H1 (cell line): ENCODE measurements around the gene HYAL1. TPM values are rescaled to one million over a fixed set of nuclear protein-coding genes. Genes with fewer than 3 reads are reported as not detected.

Experiments
- CTCF ChIA-PET: fragments of 300-600 bp; sonication (Branson Sonifier 250); formaldehyde crosslinking; loops from one replicate; lab custom pipeline; 2021; ENCODE audit not compliant: partially characterized antibody; lab: Charles Lee
- POLR2A ChIA-PET: fragments of 300-600 bp; sonication (Branson Sonifier 250); formaldehyde crosslinking; loops from one replicate; lab custom pipeline; 2021; ENCODE audit warnings: inconsistent platforms; ENCODE audit not compliant: partially characterized antibody; lab: Charles Lee
- DNase-seq, 2 experiments: peaks; one replicate each; pipeline versions ENCODE4 v3.0.0 to v3.0.0-alpha.2; 2010 to 2022; ENCODE audit warnings: low spot score in 2 of 2, low read depth in 1 of 2, mixed read lengths in 1 of 2
- FAIRE-seq: peaks from 2 replicates; lab custom pipeline; 2011; peaks lifted over from hg19 to GRCh38; lab: Jason Lieb, UNC
- H2AFZ ChIP-seq: 2 replicates; pipeline ENCODE4 v1.8.1; 2012; ENCODE audit warnings: low read length, inconsistent platforms
- H2AK5ac ChIP-seq: 2 replicates; pipeline ENCODE4 v1.6.1; 2013; ENCODE audit warnings: low read depth, low read length
- H2BK120ac ChIP-seq: replicated peaks from 2 replicates; pipeline ENCODE3; 2013; ENCODE audit warnings: low read depth, low read length, inconsistent platforms
- H2BK12ac ChIP-seq: 2 replicates; pipeline ENCODE4 v1.6.1; 2013; ENCODE audit warnings: low read depth, low read length
- H2BK15ac ChIP-seq: 2 replicates; pipeline ENCODE4 v1.6.1; 2013; ENCODE audit warnings: low read length
- H2BK20ac ChIP-seq: 2 replicates; pipeline ENCODE4 v1.6.1; 2013; ENCODE audit warnings: low read length
- H2BK5ac ChIP-seq: 2 replicates; pipeline ENCODE4 v1.6.1; 2013; ENCODE audit warnings: low read depth, low read length
- H3K14ac ChIP-seq: 2 replicates; pipeline ENCODE4 v1.6.1; 2013; ENCODE audit warnings: inconsistent platforms; ENCODE audit not compliant: insufficient read length
- H3K18ac ChIP-seq: 2 replicates; pipeline ENCODE4 v1.6.1; 2013; ENCODE audit warnings: low read length; ENCODE audit errors: extremely low read depth
- H3K23ac ChIP-seq: 2 replicates; pipeline ENCODE4 v1.6.1; 2013; ENCODE audit warnings: inconsistent platforms; ENCODE audit not compliant: insufficient read length
- H3K23me2 ChIP-seq: 2 replicates; pipeline ENCODE4 v1.6.1; 2013; ENCODE audit warnings: low read depth, low read length
- H3K27ac ChIP-seq: 2 replicates; pipeline ENCODE4 v1.6.1; 2011; ENCODE audit warnings: low read depth, low read length, inconsistent platforms
- H3K27me3 ChIP-seq, 4 experiments: replicated peaks in 1 of 4; 1 replicate in 1 of 4; 2 replicates in 3 of 4; pipeline versions ENCODE4 v1.6.1 to v1.8.1; 2011 to 2013; ENCODE audit warnings: low read length in 3 of 4, mild to moderate bottlenecking in 3 of 4, inconsistent platforms in 2 of 4, mixed read lengths in 2 of 4, moderate library complexity in 1 of 4; ENCODE audit not compliant: control insufficient read depth in 3 of 4, insufficient read depth in 3 of 4; ENCODE audit errors: extremely low read depth in 1 of 4
- H3K36me3 ChIP-seq, 4 experiments: 2 replicates each; pipeline versions ENCODE4 v1.6.1 to v1.8.1; 2011 to 2013; ENCODE audit warnings: mild to moderate bottlenecking in 4 of 4, low read length in 3 of 4, moderate library complexity in 2 of 4, control low read depth in 1 of 4, inconsistent platforms in 1 of 4; ENCODE audit not compliant: insufficient read depth in 4 of 4, control insufficient read depth in 2 of 4
- H3K4ac ChIP-seq: replicated peaks from 2 replicates; pipeline ENCODE3; 2013; ENCODE audit warnings: low read length, low read depth, mixed read lengths, inconsistent platforms; ENCODE audit not compliant: insufficient read length
- H3K4me1 ChIP-seq, 4 experiments: replicated peaks in 1 of 4; 1 replicate in 1 of 4; 2 replicates in 3 of 4; pipeline versions ENCODE4 v1.6.1 to v1.8.1; 2011 to 2013; ENCODE audit warnings: low read length in 3 of 4, inconsistent platforms in 2 of 4, mixed read lengths in 1 of 4; ENCODE audit not compliant: insufficient read depth in 4 of 4, control insufficient read depth in 3 of 4
- H3K4me2 ChIP-seq, 2 experiments: 2 replicates each; pipeline versions ENCODE4 v1.6.1 to v1.8.1; 2011 to 2013; ENCODE audit warnings: low read depth in 2 of 2, low read length in 2 of 2, control low read depth in 1 of 2, inconsistent platforms in 1 of 2, mild to moderate bottlenecking in 1 of 2; ENCODE audit not compliant: insufficient read depth in 1 of 2
- H3K4me3 ChIP-seq, 4 experiments: fragments of 200-600, 300-600 bp in 1 of 4; sonication (generic), shearing (Covaris generic), sonication (Bioruptor Twin) in 1 of 4; 2 replicates each; pipeline versions ENCODE4 v1.5.1 to v1.8.1; 2011 to 2016; ENCODE audit warnings: low read length in 4 of 4, low read depth in 3 of 4, control low read depth in 2 of 4, inconsistent platforms in 2 of 4, mild to moderate bottlenecking in 2 of 4, mixed read lengths in 1 of 4, moderate library complexity in 1 of 4; ENCODE audit not compliant: insufficient read depth in 2 of 4; ENCODE audit errors: extremely low read depth in 1 of 4
- H3K56ac ChIP-seq: replicated peaks from 2 replicates; pipeline ENCODE3; 2013; ENCODE audit warnings: low read depth, mild to moderate bottlenecking, mixed read lengths, low read length, inconsistent platforms; ENCODE audit not compliant: insufficient read length
- H3K79me1 ChIP-seq: 2 replicates; pipeline ENCODE4 v1.6.1; 2013; ENCODE audit warnings: low read depth, low read length, control low read depth
- H3K79me2 ChIP-seq, 2 experiments: 2 replicates each; pipeline versions ENCODE4 v1.6.1 to v1.8.1; 2012 to 2013; ENCODE audit warnings: low read length in 2 of 2, mild to moderate bottlenecking in 2 of 2, inconsistent platforms in 1 of 2; ENCODE audit not compliant: insufficient read depth in 2 of 2, control insufficient read depth in 1 of 2
- H3K9ac ChIP-seq, 4 experiments: replicated peaks in 1 of 4; 1 replicate in 1 of 4; 2 replicates in 3 of 4; pipeline versions ENCODE4 v1.6.1 to v1.8.1; 2011 to 2013; ENCODE audit warnings: low read depth in 3 of 4, low read length in 3 of 4, control low read depth in 2 of 4, mild to moderate bottlenecking in 2 of 4, moderate library complexity in 2 of 4, inconsistent platforms in 1 of 4; ENCODE audit errors: extremely low read depth in 1 of 4
- H3K9me3 ChIP-seq, 2 experiments: 2 replicates each; pipeline versions ENCODE4 v1.6.1 to v1.8.1; 2012 to 2013; ENCODE audit warnings: mild to moderate bottlenecking in 2 of 2, moderate library complexity in 2 of 2, control low read depth in 1 of 2, inconsistent platforms in 1 of 2, low read depth in 1 of 2, low read length in 1 of 2, mixed read lengths in 1 of 2; ENCODE audit not compliant: insufficient read depth in 2 of 2
- H4K20me1 ChIP-seq, 2 experiments: replicated peaks in 1 of 2; 2 replicates each; pipeline versions ENCODE3 to v1.8.1; 2011 to 2013; ENCODE audit warnings: inconsistent platforms in 2 of 2, low read length in 2 of 2, mild to moderate bottlenecking in 1 of 2; ENCODE audit not compliant: insufficient read depth in 2 of 2, control insufficient read depth in 1 of 2
- H4K5ac ChIP-seq: 2 replicates; pipeline ENCODE4 v1.6.1; 2013; ENCODE audit warnings: low read length, low read depth, mixed read lengths, inconsistent platforms; ENCODE audit not compliant: insufficient read length
- H4K8ac ChIP-seq: 2 replicates; pipeline ENCODE4 v1.8.0; 2013; ENCODE audit warnings: mild to moderate bottlenecking, moderate library complexity, low read length, inconsistent platforms; ENCODE audit not compliant: insufficient read depth; ENCODE audit errors: extremely low read depth
- H4K91ac ChIP-seq: replicated peaks from 2 replicates; pipeline ENCODE3; 2013; ENCODE audit warnings: low read length, mixed read lengths, inconsistent platforms; ENCODE audit not compliant: insufficient read length
- GTF2F1 ChIP-seq: IDR thresholded peaks from 2 replicates; pipeline ENCODE4 v1.6.1; 2012; ENCODE audit warnings: low read depth, low read length, improper control_type of control experiment, borderline replicate concordance
- MAFK ChIP-seq: IDR thresholded peaks from 2 replicates; pipeline ENCODE4 v1.6.1; 2012; ENCODE audit warnings: low read depth, mild to moderate bottlenecking, improper control_type of control experiment, low read length
- WGBS, 2 experiments: shearing (Covaris generic) in 1 of 2; methylation state at CpG; one replicate each; pipeline versions ENCODE4 v1.1.6 to v1.1.7; 2013 to 2015; ENCODE audit warnings: low lambda C conversion rate in 2 of 2, mixed read lengths in 2 of 2, inconsistent platforms in 1 of 2, low coverage in 1 of 2, missing lambda C conversion rate in 1 of 2; ENCODE audit not compliant: insufficient replicate concordance in 2 of 2, insufficient coverage in 1 of 2, insufficient read length in 1 of 2; ENCODE audit errors: extremely low coverage in 1 of 2, missing lambda C conversion rate in 1 of 2; 5-methylcytosine and 5-hydroxymethylcytosine counted together
- polyA plus RNA-seq, 7 experiments: library from polyadenylated mRNA; depleted of rRNA in 3 of 7; stranded (reverse) in 5 of 7; unstranded in 2 of 7; fragments of >200 nt in 5 of 7; fragments of 200-250 nt in 2 of 7; gene quantifications; 1 replicate in 5 of 7; 2 replicates in 1 of 7; 4 replicates in 1 of 7; pipeline versions ENCODE4 v1.2.1 to v1.2.3, GENCODE V29; 2011 to 2013; ENCODE audit warnings: missing spikeins in 2 of 7, mixed read lengths in 2 of 7
- total RNA-seq: library from RNA; stranded (reverse); fragmentation: NEBNext Ultra II Directional; extraction: Animal tissue kit (Norgen Biotek cat#: 25700); gene quantifications from 2 replicates; pipeline ENCODE4 v1.2.1, GENCODE V29; 2021

The HYAL1 gene
- total and polyA plus RNA-seq, 2 of the 8 experiments (the other 6 are each of a cell fraction or from before 2014, with no cell fraction given), result 2.0 to 5.4 TPM

GRCh38 chr3:50325113-50325480, 21.7 kb upstream of the HYAL1 start:
- H2BK120ac ChIP-seq, result no peak overlapping the region
- H3K23me2 ChIP-seq, result peaks cover 28% of the 10 kb centered on the region
- DNase-seq (no peak), FAIRE-seq (no peak)
- no peak overlapping the region for H4K91ac ChIP-seq
- no peak overlapping the region for H2BK15ac ChIP-seq
- no peak overlapping the region for H3K4me2 ChIP-seq
- H3K4me3 ChIP-seq, result no peak overlapping the region
- peaks cover 0 to 18% of the 10 kb centered on the region in 2 experiments; a peak in 2 of 4 replicates for H3K79me2 ChIP-seq
- TF ChIP-seq GTF2F1 (no peak), MAFK (no peak)
- no peak overlapping the region for H2AFZ ChIP-seq
- H2BK12ac ChIP-seq, result no peak overlapping the region
- no peak overlapping the region for H2AK5ac ChIP-seq
- ChIA-PET CTCF (interaction anchor here (0.7 to 7.5 kb wide), 13 partner anchors 11 to 130 kb away, joined by 3 to 75 read pairs (median 11); partner anchors contain the start of genes HYAL1, IFRD2 and LSMEM2), POLR2A (interaction anchor here (1.5 to 12.6 kb wide), 4 partner anchors 8 to 32 kb away, joined by 5 to 149 read pairs (median 34); partner anchors contain the start of genes HYAL1, HYAL3, IFRD2 and NAA80)
- H3K23ac ChIP-seq, result no peak overlapping the region
- H3K18ac ChIP-seq, result no peak overlapping the region
- peaks cover 1 to 8% of the 10 kb centered on the region in 2 experiments for H4K20me1 ChIP-seq
- H3K27ac ChIP-seq, result no peak overlapping the region
- H4K8ac ChIP-seq, result no peak overlapping the region
- no peak overlapping the region for H2BK5ac ChIP-seq
- no peak overlapping the region for H4K5ac ChIP-seq
- no peaks in the 10 kb centered on the region for H3K27me3 ChIP-seq
- H3K79me1 ChIP-seq, result peaks cover 12% of the 10 kb centered on the region
- H2BK20ac ChIP-seq, result no peak overlapping the region
- H3K4me1 ChIP-seq, result peaks cover 0 to 33% (median 18%) of the 10 kb centered on the region in 4 experiments; a peak in 6 of 7 replicates
- H3K9ac ChIP-seq, result no peak overlapping the region
- 94% methylated on average over 2 of the region's 2 CpGs; no CpG with 5 or more reads in 1 of the 2 experiments for WGBS, 2 experiments
- H3K14ac ChIP-seq, result no peak overlapping the region
- H3K4ac ChIP-seq, result no peak overlapping the region
- H3K56ac ChIP-seq, result no peak overlapping the region
- no peaks in the 10 kb centered on the region for H3K9me3 ChIP-seq
- peaks cover 4 to 12% (median 7%) of the 10 kb centered on the region in 4 experiments; a peak in 5 of 8 replicates for H3K36me3 ChIP-seq
